HepG2 (cell line): ENCODE measurements around the gene PERCC1. TPM values are rescaled to one million over a fixed set of nuclear protein-coding genes. Genes with fewer than 3 reads are reported as not detected.

Source experiments
- CHCHD3 ChIP-seq: sonication (generic); formaldehyde crosslinking; IDR thresholded peaks from 2 replicates; pipeline ENCODE4 v1.8.0; 2022; ENCODE audit warnings: mild to moderate bottlenecking, missing genetic modification reagents, moderate library complexity
- HIVEP1 ChIP-seq: sonication (generic); formaldehyde crosslinking; IDR thresholded peaks from 2 replicates; pipeline ENCODE4 v1.4.0; 2020; ENCODE audit warnings: mild to moderate bottlenecking, missing genetic modification reagents
- MBNL3 ChIP-seq: fragments of 250-450 bp; sonication (Bioruptor Pico); conservative IDR thresholded peaks from 2 replicates; pipeline ENCODE4 v1.8.0; 2022; ENCODE audit warnings: mild to moderate bottlenecking, inconsistent platforms
- NFE2L1 ChIP-seq: sonication (generic); formaldehyde crosslinking; IDR thresholded peaks from 2 replicates; pipeline ENCODE4 v1.4.0; 2020; ENCODE audit warnings: missing genetic modification reagents, mild to moderate bottlenecking, borderline replicate concordance
- REL ChIP-seq: sonication (generic); formaldehyde crosslinking; conservative IDR thresholded peaks from 2 replicates; pipeline ENCODE4 v1.8.0; 2022; ENCODE audit warnings: mild to moderate bottlenecking, missing genetic modification reagents, moderate library complexity
- SRY ChIP-seq: sonication (generic); formaldehyde crosslinking; IDR thresholded peaks from 2 replicates; pipeline ENCODE4 v1.8.0; 2022; ENCODE audit warnings: mild to moderate bottlenecking, missing genetic modification reagents
- TERF1 ChIP-seq: sonication (generic); formaldehyde crosslinking; IDR thresholded peaks from 2 replicates; pipeline ENCODE4 v1.8.0; 2022; ENCODE audit warnings: mild to moderate bottlenecking, missing genetic modification reagents, moderate library complexity
- TOE1 ChIP-seq: sonication (generic); formaldehyde crosslinking; IDR thresholded peaks from 2 replicates; pipeline ENCODE4 v1.4.0; 2020; ENCODE audit warnings: mild to moderate bottlenecking, missing genetic modification reagents
- ZNF180 ChIP-seq: sonication (generic); formaldehyde crosslinking; IDR thresholded peaks from 2 replicates; pipeline ENCODE4 v1.4.0; 2020; ENCODE audit warnings: low read depth, missing genetic modification reagents, borderline replicate concordance
- ZNF629 ChIP-seq: sonication (generic); formaldehyde crosslinking; conservative IDR thresholded peaks from 2 replicates; pipeline ENCODE4 v1.5.0; 2020; ENCODE audit warnings: missing genetic modification reagents
- ZNF713 ChIP-seq: sonication (generic); formaldehyde crosslinking; IDR thresholded peaks from 2 replicates; pipeline ENCODE4 v1.4.0; 2020; ENCODE audit warnings: mild to moderate bottlenecking, missing genetic modification reagents
- ZNF75D ChIP-seq: sonication (generic); formaldehyde crosslinking; IDR thresholded peaks from 2 replicates; pipeline ENCODE4 v1.8.1; 2023; ENCODE audit warnings: missing genetic modification reagents, mild to moderate bottlenecking, borderline replicate concordance
- polyA plus RNA-seq, 8 experiments: library from polyadenylated mRNA; depleted of rRNA in 3 of 8; stranded (reverse) in 7 of 8; unstranded in 1 of 8; fragments of >200 nt; fragmentation: Illumina TruSeq in 4 of 8; extraction: Trizol in 4 of 8; gene quantifications; 2 replicates each; pipeline versions ENCODE4 v1.2.1 to v1.2.3, GENCODE V29; 2011 to 2016; ENCODE audit warnings: low read depth in 4 of 8, missing spikeins in 1 of 8, mixed read lengths in 1 of 8; ENCODE audit not compliant: insufficient read depth in 1 of 8
- total RNA-seq, 5 experiments: library from RNA; depleted of rRNA; stranded (reverse); fragments of >200 nt; fragmentation: Illumina TruSeq; extraction: Trizol; gene quantifications; 2 replicates each; pipeline ENCODE4 v1.2.3, GENCODE V29; 2016; ENCODE audit warnings: low read depth in 1 of 5
- TF ChIP-seq, protein P1 (sequence below): sonication (generic); formaldehyde crosslinking; IDR thresholded peaks from 2 replicates; pipeline ENCODE4 v1.5.0; 2020; ENCODE audit warnings: missing genetic modification reagents
- TF ChIP-seq, protein P2 (sequence below): sonication (generic); formaldehyde crosslinking; IDR thresholded peaks from 2 replicates; pipeline ENCODE4 v1.5.1; 2020; ENCODE audit warnings: missing genetic modification reagents, mild to moderate bottlenecking, borderline replicate concordance
- TF ChIP-seq, protein P3 (sequence below): sonication (generic); formaldehyde crosslinking; conservative IDR thresholded peaks from 2 replicates; pipeline ENCODE4 v1.8.1; 2023; ENCODE audit warnings: missing genetic modification reagents
- TF ChIP-seq, protein P4 (sequence below): sonication (generic); formaldehyde crosslinking; IDR thresholded peaks from 2 replicates; pipeline ENCODE4 v1.4.0; 2020; ENCODE audit warnings: missing genetic modification reagents, mild to moderate bottlenecking, borderline replicate concordance
- TF ChIP-seq, protein P5 (sequence below): sonication (generic); formaldehyde crosslinking; IDR thresholded peaks from 2 replicates; pipeline ENCODE4 v1.5.0; 2020; ENCODE audit warnings: mild to moderate bottlenecking, missing genetic modification reagents

The PERCC1 gene
- total and polyA plus RNA-seq, 2 of the 13 experiments (the other 11 are each of a cell fraction or from before 2014, with no cell fraction given), result 0.15 TPM; not detected in 1

DNA sequence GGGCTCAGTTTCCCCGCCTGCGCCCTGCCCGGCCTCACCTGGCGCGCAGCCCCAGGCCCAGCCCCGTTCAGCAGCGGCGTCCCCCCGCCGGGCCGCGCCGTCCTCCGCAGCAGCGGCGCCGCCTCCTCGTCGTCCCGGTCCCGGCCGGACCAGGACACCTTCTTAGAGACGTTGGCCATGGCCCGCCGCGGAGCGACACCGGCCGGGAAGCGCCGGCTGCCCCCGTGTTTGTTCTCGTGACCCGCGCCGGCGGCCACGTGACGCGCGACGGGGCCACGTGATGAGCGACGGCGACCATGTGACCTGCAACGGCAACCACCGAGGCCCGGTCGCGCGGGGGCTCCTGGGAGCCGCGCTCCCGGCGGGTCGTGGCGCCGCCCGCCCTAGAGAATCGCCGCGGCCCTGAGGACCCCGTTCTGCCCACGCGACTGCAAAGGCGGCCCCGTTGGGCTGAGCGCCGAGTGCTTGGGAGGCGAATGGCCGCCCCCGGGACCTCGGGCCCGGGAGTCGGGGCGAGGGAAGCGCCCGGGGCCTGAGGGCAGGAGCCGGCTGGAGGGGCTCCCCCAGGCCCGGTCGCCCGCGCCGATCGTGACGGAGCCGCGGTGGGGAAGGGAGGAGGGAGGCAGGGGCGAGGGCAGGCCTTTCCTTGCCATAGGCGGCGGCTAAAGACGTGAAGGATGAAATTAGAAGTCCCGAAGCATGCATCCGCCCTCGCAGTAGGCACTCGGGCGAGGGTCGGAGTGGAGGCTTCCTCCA is 44.1 kb downstream of the PERCC1 start, which contains the start of gene CLCN7 (continued):
- TF ChIP-seq TERF1 (CRISPR knock-in tag) (peak; percentile 57; the same call in 1 of the 2 replicates), HIVEP1 (no peak), REL (CRISPR knock-in tag) (peak; percentile 76; the same call in 1 of the 2 replicates), ZNF713 (CRISPR knock-in tag) (peak; percentile 55; the same call in 1 of the 2 replicates), CHCHD3 (CRISPR knock-in tag) (peak; percentile 63; the same call in 1 of the 2 replicates), NFE2L1 (CRISPR knock-in tag) (no peak), ZNF629 (CRISPR knock-in tag) (no peak), MBNL3 (no peak), ZNF75D (CRISPR knock-in tag) (no peak; the same call in 1 of the 2 replicates), SRY (peak; percentile 92), ZNF180 (CRISPR knock-in tag) (no peak), TOE1 (CRISPR knock-in tag) (no peak)
- TF ChIP-seq, protein P1, sequence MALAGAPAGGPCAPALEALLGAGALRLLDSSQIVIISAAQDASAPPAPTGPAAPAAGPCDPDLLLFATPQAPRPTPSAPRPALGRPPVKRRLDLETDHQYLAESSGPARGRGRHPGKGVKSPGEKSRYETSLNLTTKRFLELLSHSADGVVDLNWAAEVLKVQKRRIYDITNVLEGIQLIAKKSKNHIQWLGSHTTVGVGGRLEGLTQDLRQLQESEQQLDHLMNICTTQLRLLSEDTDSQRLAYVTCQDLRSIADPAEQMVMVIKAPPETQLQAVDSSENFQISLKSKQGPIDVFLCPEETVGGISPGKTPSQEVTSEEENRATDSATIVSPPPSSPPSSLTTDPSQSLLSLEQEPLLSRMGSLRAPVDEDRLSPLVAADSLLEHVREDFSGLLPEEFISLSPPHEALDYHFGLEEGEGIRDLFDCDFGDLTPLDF (CRISPR knock-in tag), result no peak; the same call in 1 of the 2 replicates
- TF ChIP-seq, protein P2, sequence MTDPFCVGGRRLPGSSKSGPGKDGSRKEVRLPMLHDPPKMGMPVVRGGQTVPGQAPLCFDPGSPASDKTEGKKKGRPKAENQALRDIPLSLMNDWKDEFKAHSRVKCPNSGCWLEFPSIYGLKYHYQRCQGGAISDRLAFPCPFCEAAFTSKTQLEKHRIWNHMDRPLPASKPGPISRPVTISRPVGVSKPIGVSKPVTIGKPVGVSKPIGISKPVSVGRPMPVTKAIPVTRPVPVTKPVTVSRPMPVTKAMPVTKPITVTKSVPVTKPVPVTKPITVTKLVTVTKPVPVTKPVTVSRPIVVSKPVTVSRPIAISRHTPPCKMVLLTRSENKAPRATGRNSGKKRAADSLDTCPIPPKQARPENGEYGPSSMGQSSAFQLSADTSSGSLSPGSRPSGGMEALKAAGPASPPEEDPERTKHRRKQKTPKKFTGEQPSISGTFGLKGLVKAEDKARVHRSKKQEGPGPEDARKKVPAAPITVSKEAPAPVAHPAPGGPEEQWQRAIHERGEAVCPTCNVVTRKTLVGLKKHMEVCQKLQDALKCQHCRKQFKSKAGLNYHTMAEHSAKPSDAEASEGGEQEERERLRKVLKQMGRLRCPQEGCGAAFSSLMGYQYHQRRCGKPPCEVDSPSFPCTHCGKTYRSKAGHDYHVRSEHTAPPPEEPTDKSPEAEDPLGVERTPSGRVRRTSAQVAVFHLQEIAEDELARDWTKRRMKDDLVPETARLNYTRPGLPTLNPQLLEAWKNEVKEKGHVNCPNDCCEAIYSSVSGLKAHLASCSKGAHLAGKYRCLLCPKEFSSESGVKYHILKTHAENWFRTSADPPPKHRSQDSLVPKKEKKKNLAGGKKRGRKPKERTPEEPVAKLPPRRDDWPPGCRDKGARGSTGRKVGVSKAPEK (CRISPR knock-in tag), result no peak
- TF ChIP-seq, protein P3, sequence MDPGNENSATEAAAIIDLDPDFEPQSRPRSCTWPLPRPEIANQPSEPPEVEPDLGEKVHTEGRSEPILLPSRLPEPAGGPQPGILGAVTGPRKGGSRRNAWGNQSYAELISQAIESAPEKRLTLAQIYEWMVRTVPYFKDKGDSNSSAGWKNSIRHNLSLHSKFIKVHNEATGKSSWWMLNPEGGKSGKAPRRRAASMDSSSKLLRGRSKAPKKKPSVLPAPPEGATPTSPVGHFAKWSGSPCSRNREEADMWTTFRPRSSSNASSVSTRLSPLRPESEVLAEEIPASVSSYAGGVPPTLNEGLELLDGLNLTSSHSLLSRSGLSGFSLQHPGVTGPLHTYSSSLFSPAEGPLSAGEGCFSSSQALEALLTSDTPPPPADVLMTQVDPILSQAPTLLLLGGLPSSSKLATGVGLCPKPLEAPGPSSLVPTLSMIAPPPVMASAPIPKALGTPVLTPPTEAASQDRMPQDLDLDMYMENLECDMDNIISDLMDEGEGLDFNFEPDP, result 0 out of 2 replicates have a peak, but pooled peaks have one; percentile 91
- TF ChIP-seq, protein P4, sequence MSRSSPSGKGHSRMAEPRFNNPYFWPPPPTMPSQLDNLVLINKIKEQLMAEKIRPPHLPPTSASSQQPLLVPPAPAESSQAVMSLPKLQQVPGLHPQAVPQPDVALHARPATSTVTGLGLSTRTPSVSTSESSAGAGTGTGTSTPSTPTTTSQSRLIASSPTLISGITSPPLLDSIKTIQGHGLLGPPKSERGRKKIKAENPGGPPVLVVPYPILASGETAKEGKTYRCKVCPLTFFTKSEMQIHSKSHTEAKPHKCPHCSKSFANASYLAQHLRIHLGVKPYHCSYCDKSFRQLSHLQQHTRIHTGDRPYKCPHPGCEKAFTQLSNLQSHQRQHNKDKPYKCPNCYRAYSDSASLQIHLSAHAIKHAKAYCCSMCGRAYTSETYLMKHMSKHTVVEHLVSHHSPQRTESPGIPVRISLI (CRISPR knock-in tag), result no peak; the same call in 1 of the 2 replicates
- TF ChIP-seq, protein P5, sequence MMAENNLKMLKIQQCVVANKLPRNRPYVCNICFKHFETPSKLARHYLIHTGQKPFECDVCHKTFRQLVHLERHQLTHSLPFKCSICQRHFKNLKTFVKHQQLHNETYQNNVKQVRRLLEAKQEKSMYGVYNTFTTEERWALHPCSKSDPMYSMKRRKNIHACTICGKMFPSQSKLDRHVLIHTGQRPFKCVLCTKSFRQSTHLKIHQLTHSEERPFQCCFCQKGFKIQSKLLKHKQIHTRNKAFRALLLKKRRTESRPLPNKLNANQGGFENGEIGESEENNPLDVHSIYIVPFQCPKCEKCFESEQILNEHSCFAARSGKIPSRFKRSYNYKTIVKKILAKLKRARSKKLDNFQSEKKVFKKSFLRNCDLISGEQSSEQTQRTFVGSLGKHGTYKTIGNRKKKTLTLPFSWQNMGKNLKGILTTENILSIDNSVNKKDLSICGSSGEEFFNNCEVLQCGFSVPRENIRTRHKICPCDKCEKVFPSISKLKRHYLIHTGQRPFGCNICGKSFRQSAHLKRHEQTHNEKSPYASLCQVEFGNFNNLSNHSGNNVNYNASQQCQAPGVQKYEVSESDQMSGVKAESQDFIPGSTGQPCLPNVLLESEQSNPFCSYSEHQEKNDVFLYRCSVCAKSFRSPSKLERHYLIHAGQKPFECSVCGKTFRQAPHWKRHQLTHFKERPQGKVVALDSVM, result no peak
